ENCODE measurements around the gene RYK. TPM values are rescaled to one million over a fixed set of nuclear protein-coding genes. Genes with fewer than 3 reads are reported as not detected.

Gene RYK
- total RNA-seq, 2 experiments from 2014 or later: 7.8 to 9.7 TPM

DNA sequence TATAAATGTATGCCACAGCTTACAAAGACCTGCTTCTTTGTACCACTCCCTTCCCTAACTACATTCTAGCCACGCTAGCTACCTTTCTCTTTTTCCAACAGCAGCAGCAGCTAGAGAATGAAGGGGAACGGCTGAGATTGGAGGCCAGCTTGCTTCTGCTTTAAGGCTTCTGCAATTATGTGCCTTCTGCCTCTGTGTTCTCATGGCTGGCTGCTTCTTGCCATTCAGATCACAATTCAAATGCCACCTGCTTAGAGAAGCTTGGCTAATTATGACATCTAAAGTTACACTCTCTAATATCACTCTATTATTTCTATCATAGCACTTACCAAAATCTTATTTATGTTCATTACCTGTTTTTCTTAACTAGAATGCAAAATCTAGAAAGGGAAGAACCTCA lies 95.2 kb downstream of the RYK start:
- Mint-ChIP-seq H3K36me3 (ENCODE audit: low read depth) (peaks cover 1% of the 10 kb centered on the region), H3K4me3 (no peak overlapping the region), H3K27ac (no peak overlapping the region), H3K4me1 (no peaks in the 10 kb centered on the region), H3K27me3 (no peaks in the 10 kb centered on the region), H3K9me3 (no peaks in the 10 kb centered on the region)
- CTCF ChIA-PET: interaction anchor here (1.3 kb wide), 1 partner anchor 10 kb away, joined by 3 read pairs; no protein-coding TSS in a partner anchor
- POLR2A ChIA-PET: no interaction called here
- no peak for DNase-seq

DNA sequence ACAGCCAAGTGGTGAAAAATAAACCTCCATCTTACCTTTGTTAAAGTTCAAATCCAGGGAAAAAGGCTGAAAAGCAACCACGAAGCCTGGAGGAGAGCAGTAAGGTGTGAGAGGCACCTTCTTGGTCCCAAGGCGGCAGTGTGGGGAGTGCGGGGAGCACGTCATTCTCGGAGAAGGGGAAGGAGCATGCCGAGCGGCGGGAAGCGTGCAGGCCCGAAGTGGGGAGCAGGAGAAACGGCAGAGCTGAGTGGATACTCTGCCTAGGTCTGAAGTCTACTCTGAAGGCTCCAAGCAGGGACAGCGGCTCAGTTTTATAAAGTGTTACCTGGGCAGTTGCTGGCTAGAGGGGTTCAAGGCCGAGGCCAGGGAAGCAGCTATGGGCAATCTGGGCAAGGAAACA lies 96.9 kb downstream of the RYK start:
- H3K9me3 Mint-ChIP-seq: no peaks in the 10 kb centered on the region
- H3K4me3 Mint-ChIP-seq: no peak overlapping the region
- CTCF ChIA-PET: no interaction called here
- DNase-seq: no peak
- H3K4me1 Mint-ChIP-seq: no peaks in the 10 kb centered on the region
- H3K27ac Mint-ChIP-seq: no peak overlapping the region
- H3K27me3 Mint-ChIP-seq: no peaks in the 10 kb centered on the region
- peaks cover 1% of the 10 kb centered on the region for H3K36me3 Mint-ChIP-seq (ENCODE audit: low read depth)
- POLR2A ChIA-PET: no interaction called here

DNA sequence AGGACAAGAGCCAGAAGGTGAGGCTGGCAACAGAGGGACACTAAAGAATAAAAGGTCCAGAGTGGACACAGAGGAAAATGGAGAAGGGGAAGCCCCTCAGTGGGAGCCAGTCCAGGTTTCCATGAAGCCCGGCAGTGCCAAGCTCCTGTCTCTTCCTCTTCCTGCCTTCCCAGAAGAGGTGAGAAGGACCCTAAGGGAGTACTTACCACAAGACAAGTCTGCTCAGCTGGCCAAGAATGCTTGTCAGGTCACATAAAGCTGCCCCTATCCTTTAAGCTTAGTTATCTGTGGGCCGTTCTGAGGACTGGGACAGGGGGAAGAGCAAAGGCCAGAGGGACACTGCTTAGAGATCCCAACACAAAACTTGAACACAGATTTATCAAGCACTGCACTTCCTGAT lies 100.2 kb downstream of the RYK start:
- POLR2A ChIA-PET: no interaction called here

DNA sequence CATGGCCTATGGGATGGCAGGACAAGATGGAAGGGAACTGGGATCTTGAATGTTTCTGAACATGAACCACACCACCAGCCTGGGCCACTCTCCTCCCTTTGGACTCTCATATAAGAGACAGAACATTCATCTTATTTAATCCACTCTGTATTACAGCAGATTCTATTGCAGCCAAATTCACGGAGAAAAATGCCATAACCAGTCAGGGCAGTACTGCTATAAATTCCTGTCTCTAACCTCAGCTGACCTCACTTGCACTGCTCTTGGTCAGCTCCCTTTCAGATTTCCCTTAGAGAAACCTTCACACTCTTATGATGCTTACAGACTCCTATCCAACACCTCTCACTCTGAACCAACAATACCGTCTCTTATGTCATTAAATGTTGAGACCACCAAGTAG lies 101.4 kb downstream of the RYK start:
- Mint-ChIP-seq H3K27me3 (no peaks in the 10 kb centered on the region), H3K27ac (no peak overlapping the region), H3K4me3 (no peak overlapping the region), H3K4me1 (no peaks in the 10 kb centered on the region), H3K9me3 (no peaks in the 10 kb centered on the region), H3K36me3 (ENCODE audit: low read depth) (peaks cover 1% of the 10 kb centered on the region)
- POLR2A ChIA-PET: no interaction called here
- DNase-seq: no peak
- CTCF ChIA-PET: no interaction called here

More for the DNA sequence above, 100.2 kb downstream of the RYK start:
- Mint-ChIP-seq H3K27ac (no peak overlapping the region), H3K4me3 (no peak overlapping the region), H3K27me3 (no peaks in the 10 kb centered on the region), H3K4me1 (no peaks in the 10 kb centered on the region), H3K36me3 (ENCODE audit: low read depth) (peaks cover 1% of the 10 kb centered on the region), H3K9me3 (no peaks in the 10 kb centered on the region)
- DNase-seq: no peak
- CTCF ChIA-PET: interaction anchor here (0.6 kb wide), 1 partner anchor 1497 kb away, joined by 3 read pairs; no protein-coding TSS in a partner anchor

DNA sequence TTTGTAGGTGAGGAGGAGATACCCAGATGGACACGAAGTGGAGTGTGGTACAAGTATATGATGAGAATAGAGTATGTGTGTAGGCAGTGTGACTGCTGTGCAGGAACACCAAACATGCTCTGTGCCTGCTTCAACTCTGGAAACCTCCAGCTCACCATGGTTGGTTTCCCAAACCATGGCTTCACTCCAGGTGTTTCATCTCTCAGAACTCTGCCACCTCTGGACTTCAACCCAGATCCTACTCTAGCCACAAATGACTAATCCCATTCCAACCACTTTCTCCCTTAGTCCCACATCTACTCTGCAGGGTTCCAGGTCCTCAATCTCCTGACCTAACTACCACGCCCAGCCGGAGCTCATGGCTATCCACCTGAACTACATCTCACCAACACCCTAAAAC lies 102.1 kb downstream of the RYK start:
- ChIA-PET POLR2A (no interaction called here), CTCF (no interaction called here)
- H3K36me3 Mint-ChIP-seq (ENCODE audit: low read depth): peaks cover 1% of the 10 kb centered on the region
- no peak for DNase-seq
- no peaks in the 10 kb centered on the region for H3K4me1 Mint-ChIP-seq
- no peak overlapping the region for H3K4me3 Mint-ChIP-seq
- H3K27me3 Mint-ChIP-seq: no peaks in the 10 kb centered on the region
- no peak overlapping the region for H3K27ac Mint-ChIP-seq
- no peaks in the 10 kb centered on the region for H3K9me3 Mint-ChIP-seq

DNA sequence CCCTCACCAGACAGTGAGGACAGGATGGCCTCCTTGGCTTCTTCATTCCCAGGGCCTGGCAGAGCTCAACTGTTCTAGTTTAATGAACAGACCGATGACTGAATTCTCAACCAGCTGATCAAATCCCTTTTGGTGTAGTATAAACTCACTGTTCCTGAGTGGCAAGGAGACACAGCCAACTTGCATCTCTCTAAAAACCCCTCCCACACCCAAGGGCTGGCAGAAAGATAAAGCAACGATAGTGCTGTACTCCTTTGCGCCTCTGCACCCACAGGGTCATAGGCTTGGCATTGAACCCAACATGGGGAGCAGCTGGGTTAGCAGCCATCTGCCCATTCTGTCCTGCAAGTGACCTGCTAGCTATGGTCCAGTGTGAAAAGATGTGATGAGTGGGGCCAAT lies 103.2 kb downstream of the RYK start:
- Mint-ChIP-seq H3K4me1 (no peaks in the 10 kb centered on the region), H3K9me3 (no peaks in the 10 kb centered on the region), H3K36me3 (ENCODE audit: low read depth) (peaks cover 1% of the 10 kb centered on the region), H3K27me3 (no peaks in the 10 kb centered on the region), H3K27ac (peak overlapping the region; percentile 48), H3K4me3 (no peak overlapping the region)
- CTCF ChIA-PET: no interaction called here
- POLR2A ChIA-PET: no interaction called here
- DNase-seq: no peak

DNA sequence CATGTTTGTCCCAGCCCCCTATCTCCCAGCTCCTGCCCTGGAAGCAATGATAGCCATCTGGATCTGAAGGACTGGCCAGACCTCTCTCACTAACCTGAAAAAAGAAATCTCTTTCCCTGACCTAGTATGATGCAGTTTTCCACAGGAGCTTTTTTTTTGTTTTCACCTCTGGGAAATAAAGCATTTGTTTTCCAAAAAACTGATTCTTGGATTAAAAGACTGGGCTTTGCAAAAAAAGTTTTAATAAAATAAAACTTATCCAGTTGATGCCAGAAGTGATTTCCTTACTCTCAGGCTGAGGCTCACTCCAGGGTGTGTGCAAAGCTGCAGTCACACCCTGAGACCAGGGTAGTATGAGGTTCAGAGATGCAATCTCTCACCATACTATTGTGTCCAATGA lies 104.0 kb downstream of the RYK start:
- ChIA-PET POLR2A (no interaction called here), CTCF (no interaction called here)
- DNase-seq: no peak
- H3K4me3 Mint-ChIP-seq: no peak overlapping the region
- no peaks in the 10 kb centered on the region for H3K4me1 Mint-ChIP-seq
- no peaks in the 10 kb centered on the region for H3K27me3 Mint-ChIP-seq
- no peaks in the 10 kb centered on the region for H3K9me3 Mint-ChIP-seq
- H3K27ac Mint-ChIP-seq: no peak overlapping the region
- H3K36me3 Mint-ChIP-seq (ENCODE audit: low read depth): no peaks in the 10 kb centered on the region

DNA sequence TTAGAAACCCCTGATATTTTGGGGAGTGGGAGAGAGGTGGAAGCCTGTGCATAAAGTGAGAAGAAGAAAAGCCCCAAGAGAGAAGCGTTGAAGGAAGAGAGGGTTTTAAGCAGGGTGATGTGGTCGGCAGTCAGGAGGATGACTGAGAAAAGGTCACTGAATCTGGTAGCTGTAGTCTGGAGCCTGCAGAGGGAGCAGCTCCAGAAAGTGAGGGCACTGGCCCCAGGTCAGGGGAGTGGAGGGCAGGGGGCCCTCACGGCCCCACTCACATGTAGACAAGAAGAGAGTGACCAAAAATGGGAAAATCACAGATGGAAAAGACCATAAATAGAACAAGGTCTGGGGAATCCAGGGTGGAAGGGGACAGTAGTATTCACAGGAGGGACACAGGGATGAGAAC lies 105.5 kb downstream of the RYK start:
- Mint-ChIP-seq H3K4me1 (no peaks in the 10 kb centered on the region), H3K27me3 (no peaks in the 10 kb centered on the region), H3K36me3 (ENCODE audit: low read depth) (no peaks in the 10 kb centered on the region), H3K4me3 (no peak overlapping the region), H3K9me3 (no peaks in the 10 kb centered on the region), H3K27ac (no peak overlapping the region)
- ChIA-PET POLR2A (no interaction called here), CTCF (interaction anchor here (1.5 kb wide), 1 partner anchor 10 kb away, joined by 3 read pairs; no protein-coding TSS in a partner anchor)
- DNase-seq: no peak

DNA sequence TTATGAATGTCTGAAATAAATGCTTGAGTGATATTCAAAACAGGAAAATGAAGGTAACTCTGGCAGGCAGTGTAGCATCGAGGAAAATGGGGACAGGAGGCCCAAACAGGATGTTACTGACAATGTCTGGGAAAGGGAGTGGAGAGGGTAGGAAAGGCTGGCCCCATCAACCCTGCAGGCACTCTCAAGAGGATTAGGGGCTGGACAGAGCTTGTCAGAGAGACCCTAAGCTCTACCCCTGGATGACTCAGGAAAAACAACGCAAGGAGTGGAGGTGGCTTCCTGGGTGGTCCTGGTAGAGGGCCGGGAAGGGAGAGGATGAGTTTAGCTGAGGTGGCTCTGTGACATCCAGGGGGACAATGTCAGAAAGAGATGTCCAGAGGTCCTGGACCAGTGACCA lies 106.0 kb downstream of the RYK start:
- no peaks in the 10 kb centered on the region for H3K4me1 Mint-ChIP-seq
- CTCF ChIA-PET: no interaction called here

DNA sequence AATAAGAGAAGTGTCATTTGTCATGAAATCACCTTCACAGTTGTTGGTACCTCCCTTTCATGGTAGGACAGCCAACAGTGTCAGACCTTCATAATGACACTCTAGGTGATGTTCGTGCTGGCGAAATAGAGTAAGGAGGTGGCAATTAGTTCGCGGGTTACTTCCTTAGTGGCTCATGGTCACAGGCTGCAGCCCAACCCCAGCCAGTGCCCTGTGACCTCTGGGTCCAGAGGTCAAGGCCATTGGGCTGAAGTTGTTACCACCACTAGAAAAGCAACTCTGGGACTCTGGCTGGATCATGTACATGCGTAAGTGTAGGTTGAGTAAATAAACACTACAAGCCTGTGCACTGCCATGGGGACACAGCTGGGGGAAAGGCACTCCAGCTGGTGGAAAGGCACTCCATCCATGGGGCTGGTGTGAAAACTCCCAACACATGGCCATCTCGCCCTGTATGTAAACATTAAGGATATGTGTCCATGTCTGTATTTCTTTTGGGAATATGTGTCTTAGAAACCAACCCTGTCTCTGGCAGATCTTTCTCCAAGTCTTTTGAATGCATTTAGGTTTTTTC lies 106.7 kb downstream of the RYK start:
- no peak overlapping the region for H3K27ac Mint-ChIP-seq
- H3K4me1 Mint-ChIP-seq: no peaks in the 10 kb centered on the region
- no peak overlapping the region for H3K4me3 Mint-ChIP-seq
- ChIA-PET POLR2A (no interaction called here), CTCF (no interaction called here)
- DNase-seq: no peak
- no peaks in the 10 kb centered on the region for H3K27me3 Mint-ChIP-seq
- H3K9me3 Mint-ChIP-seq: peaks cover 2% of the 10 kb centered on the region
- no peaks in the 10 kb centered on the region for H3K36me3 Mint-ChIP-seq (ENCODE audit: low read depth)

More for the DNA sequence above, 106.0 kb downstream of the RYK start:
- DNase-seq: no peak
- Mint-ChIP-seq H3K27me3 (no peaks in the 10 kb centered on the region), H3K4me3 (no peak overlapping the region), H3K9me3 (no peaks in the 10 kb centered on the region), H3K27ac (no peak overlapping the region), H3K36me3 (ENCODE audit: low read depth) (no peaks in the 10 kb centered on the region)
- POLR2A ChIA-PET: no interaction called here

DNA sequence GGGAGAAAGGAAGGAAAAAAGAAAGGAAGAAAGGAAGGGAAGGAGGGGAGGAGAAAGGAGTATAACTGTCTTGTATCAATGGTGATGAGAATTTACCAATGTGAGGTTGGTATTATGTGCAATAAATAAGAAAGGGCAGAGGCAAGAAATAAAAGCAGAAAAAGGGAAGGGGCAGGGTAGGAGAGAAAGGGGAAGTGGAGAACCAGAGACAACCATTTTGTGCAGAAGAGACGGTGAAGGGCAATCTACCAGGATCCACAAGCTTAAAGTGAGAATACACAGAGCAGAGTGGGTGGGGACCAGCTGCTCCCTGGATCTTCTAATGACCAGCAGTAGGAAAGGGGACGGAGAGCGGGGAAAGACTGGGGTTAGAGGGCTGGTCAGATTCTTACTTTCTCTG lies 114.1 kb downstream of the RYK start:
- ChIA-PET CTCF (no interaction called here), POLR2A (no interaction called here)
- no peak overlapping the region for H3K4me3 Mint-ChIP-seq
- H3K27ac Mint-ChIP-seq: no peak overlapping the region
- H3K36me3 Mint-ChIP-seq (ENCODE audit: low read depth): no peaks in the 10 kb centered on the region
- no peaks in the 10 kb centered on the region for H3K4me1 Mint-ChIP-seq
- no peak for DNase-seq
- no peaks in the 10 kb centered on the region for H3K27me3 Mint-ChIP-seq
- H3K9me3 Mint-ChIP-seq: peaks cover 5% of the 10 kb centered on the region

DNA sequence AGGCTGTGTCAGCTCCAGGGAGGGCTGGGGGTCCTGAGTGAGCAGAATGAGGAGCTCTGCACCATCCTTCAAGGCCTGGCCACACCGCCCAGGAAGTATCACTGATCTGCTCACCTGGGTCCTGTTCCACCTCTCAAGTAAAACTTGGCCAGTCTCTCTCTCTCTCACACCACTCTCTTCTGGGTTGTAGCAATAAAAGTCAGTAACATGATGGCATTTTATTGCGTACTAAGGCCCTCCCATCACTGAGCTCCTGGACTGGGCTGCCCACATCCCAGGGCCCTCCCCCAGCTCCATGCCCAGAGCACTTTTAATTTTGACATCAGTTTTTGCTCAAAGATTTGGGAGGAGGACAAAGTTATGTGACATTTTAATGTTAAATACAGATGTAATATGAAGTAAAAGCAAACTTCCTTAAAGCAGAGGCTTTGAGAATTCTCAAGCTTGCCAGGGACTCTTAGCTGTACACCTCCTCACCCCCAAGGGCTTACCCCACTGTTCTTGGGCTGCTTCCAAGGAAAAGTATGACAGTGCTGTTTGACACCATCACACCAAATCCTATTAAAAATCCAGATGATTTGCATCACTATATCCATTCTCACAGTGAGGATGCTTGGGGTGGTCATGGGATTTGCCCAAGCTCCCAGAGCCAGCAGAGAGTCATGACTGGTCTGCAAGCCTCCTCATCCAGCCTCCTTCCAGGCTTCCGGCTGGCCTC lies 115.8 kb downstream of the RYK start:
- no peaks in the 10 kb centered on the region for H3K36me3 Mint-ChIP-seq (ENCODE audit: low read depth)
- H3K4me1 Mint-ChIP-seq: no peaks in the 10 kb centered on the region
- DNase-seq: no peak
- no peaks in the 10 kb centered on the region for H3K27me3 Mint-ChIP-seq
- H3K4me3 Mint-ChIP-seq: no peak overlapping the region
- no peak overlapping the region for H3K27ac Mint-ChIP-seq
- ChIA-PET POLR2A (no interaction called here), CTCF (no interaction called here)
- peaks cover 11% of the 10 kb centered on the region for H3K9me3 Mint-ChIP-seq

DNA sequence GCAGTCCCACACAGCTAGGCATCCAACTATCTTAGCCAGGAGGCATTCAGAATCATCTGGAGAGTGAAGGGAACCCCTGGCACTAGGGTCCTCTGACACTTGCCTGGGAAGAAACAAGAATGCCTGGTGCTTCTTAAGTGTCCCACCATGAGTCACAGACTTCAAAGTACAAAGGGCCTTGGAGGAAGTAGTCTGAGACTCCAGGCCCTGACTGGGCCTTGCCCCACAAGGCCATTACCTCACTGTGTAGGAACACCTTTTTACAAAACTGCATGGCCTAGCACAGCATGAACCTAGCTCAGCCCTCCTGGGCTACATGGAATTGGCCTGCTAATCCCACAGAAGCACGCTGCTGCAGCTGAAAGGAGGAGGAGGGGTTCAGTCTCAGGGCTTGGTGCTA lies 116.4 kb downstream of the RYK start:
- POLR2A ChIA-PET: no interaction called here
- Mint-ChIP-seq H3K4me3 (no peak overlapping the region), H3K27ac (no peak overlapping the region), H3K9me3 (peaks cover 11% of the 10 kb centered on the region), H3K27me3 (no peaks in the 10 kb centered on the region), H3K4me1 (no peaks in the 10 kb centered on the region), H3K36me3 (ENCODE audit: low read depth) (no peaks in the 10 kb centered on the region)
- CTCF ChIA-PET: no interaction called here
- no peak for DNase-seq

DNA sequence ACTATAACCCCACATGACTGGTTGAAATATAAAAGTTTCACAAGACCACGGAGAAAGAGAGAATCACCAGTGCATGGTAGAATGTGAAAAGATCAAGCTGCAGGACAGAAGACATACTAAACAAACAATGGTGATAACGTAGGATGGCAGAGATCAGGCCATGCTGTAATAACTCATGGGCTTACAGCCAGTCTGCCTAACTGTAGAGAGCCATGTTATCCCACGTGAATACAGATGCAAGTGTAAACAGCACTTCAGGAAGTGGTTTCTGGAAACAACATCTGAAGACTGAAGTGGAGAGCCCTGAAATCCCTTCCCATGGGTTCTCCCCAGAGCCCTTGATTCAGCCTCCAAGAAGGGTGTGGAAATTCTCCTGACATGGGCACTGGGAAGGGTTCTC lies 117.7 kb downstream of the RYK start:
- Mint-ChIP-seq H3K27ac (no peak overlapping the region), H3K36me3 (ENCODE audit: low read depth) (no peaks in the 10 kb centered on the region), H3K4me1 (no peaks in the 10 kb centered on the region), H3K9me3 (peaks cover 6% of the 10 kb centered on the region), H3K27me3 (no peaks in the 10 kb centered on the region), H3K4me3 (no peak overlapping the region)
- no peak for DNase-seq
- POLR2A ChIA-PET: no interaction called here
- CTCF ChIA-PET: no interaction called here

All from activated CD4-positive, alpha-beta T cell treated with anti-CD3 and anti-CD28 coated beads, Interleukin-2, amount 10 ng/mL, durations not matched to agents 7 days and 5 days (primary cell).